GM13977 (cell line): ENCODE measurements around the gene MAL.
A peak's percentile ranks its signal among the peaks of the same experiment; 100 is the strongest.

Source experiments
- DNase-seq: peaks from one replicate; pipeline ENCODE4 v3.0.0; 2012; ENCODE audit warnings: low spot score
- CTCF ChIP-seq: IDR thresholded peaks from 2 replicates; pipeline ENCODE4 v1.5.1; 2012; ENCODE audit warnings: mild to moderate bottlenecking, control low read depth; ENCODE audit not compliant: insufficient read depth; ENCODE audit errors: extremely low read depth, missing control alignments
- in situ Hi-C: fragments of 300-500 bp; cut with MboI; formaldehyde crosslinking; loops from one replicate; pipeline ENCODE4 v1.12.0; 2022; ENCODE audit warnings: low sequenced_read_pairs, low pct_unique_long_range_greater_than_20kb, mixed read lengths, inconsistent platforms; ENCODE audit not compliant: unreplicated experiment

MAL gene

DNA sequence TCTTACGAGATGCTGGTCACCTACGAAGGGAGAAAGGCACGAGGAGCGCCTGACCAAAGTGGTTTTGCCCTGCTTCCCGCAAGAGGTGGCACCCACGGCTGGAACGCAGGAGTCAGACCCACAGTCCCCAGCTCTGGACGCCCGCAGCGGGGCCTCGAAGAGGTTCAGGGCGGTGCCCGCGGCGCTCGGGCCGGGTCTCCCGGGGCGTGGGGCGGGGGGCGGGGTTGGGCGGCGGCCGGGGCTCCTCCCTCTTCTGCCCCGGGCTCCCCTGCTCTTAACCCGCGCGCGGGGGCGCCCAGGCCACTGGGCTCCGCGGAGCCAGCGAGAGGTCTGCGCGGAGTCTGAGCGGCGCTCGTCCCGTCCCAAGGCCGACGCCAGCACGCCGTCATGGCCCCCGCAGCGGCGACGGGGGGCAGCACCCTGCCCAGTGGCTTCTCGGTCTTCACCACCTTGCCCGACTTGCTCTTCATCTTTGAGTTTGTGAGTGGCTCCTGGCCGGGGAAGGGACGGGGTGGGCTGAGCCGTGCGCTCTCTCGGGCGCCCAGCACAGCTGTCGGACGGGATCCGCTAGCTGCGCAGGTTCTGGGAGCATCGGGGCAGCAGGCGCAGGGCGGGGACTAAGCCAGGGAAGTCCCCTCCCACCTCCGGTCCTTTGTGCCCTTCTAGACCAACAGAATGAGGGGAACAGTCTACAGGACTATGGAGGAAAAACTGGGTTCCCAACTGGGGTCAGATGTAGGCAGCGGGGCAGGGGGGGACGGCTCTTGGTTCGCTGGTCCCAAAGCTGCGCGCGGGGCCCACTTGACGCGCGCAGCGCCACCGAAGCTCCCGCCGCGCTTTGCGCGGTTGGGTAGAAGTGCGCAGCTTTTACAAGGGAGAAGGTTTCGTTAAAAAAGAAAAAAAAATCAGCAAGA, at the start of gene MAL:
Gene MAL (plus strand): TSS at position 303 of the 914 bp plus-strand sequence. CDS start 85 bp downstream, at position 388.
- in situ Hi-C loops: no loop called here
- peak; percentile 81 for DNase-seq
- no peak for TF ChIP-seq CTCF

DNA sequence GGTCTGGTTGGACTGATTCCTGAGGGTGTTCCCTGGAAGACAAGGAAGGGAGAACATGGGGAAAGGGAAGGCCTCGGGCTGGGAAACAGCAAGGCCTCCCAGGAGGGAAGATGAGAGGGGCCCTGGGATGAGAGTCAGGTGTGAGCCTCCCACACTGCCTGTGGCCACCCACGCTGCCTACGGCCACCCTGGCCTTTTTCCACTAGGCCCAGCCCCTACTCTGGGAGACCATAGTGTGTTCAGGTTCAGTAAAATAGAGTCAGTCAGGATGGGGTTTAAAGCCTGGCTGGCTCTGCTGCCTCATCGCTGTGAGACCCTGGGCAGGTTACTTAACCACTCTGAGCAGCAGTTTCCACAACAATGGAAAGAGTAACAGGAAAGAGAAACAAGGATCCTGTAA, 47.7 kb upstream of the MAL start:
- in situ Hi-C loops: no loop called here
- TF ChIP-seq CTCF: no peak
- DNase-seq: no peak

DNA sequence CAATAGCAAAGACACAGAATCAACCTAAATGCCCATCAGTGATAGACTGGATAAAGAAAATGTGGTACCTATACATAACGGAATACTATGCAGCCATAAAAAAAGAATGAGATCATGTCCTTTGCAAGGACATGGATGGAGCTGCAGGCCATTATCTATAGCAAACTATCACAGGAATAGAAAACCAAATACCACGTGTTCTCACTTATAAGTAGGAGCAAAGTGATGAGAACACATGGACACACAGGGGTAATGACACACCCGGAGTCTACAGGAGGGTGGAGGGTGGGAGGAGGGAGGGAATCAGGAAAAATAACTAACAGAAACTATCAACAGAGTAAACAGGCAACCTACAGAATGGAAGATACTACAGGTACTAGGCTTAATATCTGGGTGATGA, 46.6 kb upstream of the MAL start:
- in situ Hi-C loops: no loop called here
- TF ChIP-seq CTCF: no peak
- DNase-seq: no peak

DNA sequence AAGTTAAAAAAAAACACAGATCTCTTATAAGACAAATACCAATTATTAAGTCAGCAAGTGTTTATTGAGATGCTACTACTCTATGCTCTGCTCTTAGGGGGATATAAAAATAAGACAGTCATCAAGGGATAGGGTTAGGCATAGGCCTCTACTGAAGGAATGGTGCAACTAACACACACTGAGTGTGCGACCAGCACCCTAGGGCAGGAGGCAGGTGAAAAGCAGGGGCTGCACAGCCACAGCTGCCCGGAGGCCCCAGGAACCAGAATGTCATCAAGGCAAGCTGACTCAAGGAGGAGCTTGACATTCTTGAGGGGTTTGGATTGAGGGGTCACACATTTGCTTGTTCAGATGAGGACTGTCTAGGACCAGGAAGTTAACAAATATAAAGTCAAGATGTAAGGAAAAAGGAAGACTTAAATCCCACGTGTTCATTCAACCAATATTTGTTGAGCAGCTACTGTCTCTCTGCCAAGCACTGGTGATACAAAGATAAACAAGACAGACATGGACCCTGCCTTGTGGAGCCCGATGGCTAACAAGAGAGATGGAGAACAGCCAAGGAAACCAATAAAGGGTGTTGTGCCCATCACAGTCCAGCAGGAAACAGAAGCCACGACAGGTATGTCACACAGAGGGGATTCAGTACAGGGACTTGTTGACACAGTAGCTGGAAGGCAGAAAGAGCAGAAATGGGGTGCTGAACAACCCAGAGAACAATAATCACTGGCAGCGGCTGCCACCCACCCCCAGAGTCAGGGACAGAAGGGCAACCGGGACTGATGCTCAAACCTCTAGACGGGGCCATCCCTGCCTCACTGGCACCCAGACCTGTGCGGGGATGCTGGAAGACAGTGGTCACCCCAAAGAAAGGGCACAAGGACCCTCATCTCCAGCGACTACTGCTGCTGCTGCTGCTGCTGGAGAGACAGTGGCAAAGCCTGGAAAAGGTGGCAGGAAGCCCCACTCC, 45.8 kb upstream of the MAL start:
- in situ Hi-C loops: no loop called here
- DNase-seq: no peak
- TF ChIP-seq CTCF: no peak

DNA sequence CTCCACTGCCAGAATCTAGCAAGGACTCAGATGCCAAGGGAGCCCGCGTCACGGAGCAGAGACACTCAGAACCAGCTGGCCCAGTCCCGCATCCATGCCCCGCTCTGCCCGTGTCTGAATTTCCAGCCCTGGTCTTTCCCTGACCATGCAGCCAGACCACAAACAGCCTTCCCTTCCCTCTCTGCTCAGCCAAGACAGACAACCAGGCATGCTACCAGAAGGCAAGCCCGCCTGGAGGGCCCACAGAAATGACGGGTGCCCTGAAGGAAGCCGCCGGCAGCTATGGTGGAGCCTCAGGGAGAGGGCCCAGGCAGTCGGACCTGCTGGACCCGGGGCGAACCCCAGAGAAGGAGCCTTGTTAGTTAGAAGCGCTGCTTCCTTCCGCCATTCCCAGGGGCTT, 45.1 kb upstream of the MAL start:
- no peak for DNase-seq
- in situ Hi-C loops: no loop called here
- TF ChIP-seq CTCF: no peak

GRCh38 chr2:94982156-94982555, 43.4 kb upstream of the MAL start:
- in situ Hi-C loops: no loop called here
- TF ChIP-seq CTCF: no peak
- DNase-seq: no peak
